ENCODE data around the gene GDPD1.

Gene GDPD1

DNA sequence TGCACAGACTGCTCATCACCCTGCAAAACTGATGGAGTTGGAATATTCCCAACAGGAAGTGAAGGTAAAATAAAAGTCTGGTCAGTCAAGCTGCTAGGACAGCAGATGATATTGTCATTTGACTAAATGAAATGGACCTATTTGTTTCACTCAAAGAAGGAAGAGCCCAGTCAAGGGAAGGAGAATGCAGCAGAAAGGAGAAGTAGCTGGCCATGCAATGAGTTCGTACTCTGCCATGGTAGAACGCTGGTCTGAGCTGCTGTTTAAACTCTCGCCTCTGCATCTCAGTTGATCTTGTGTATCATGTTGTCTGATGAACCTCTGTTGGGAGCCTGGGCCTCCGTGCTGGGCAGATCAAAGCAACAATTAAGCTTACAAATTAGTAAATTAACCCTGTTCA lies 95.6 kb downstream of the GDPD1 start:
- DNase-seq (ENCODE audit: low read depth in 1 of 2, low spot score in 1 of 2): no peak
